Stimulated activated CD4-positive, alpha-beta T cell treated with anti-CD3 and anti-CD28 coated beads, Interleukin-15, amount 100 ng/mL, for 24 hours (primary cell): ENCODE measurements around the gene PPIL3.
A peak's percentile ranks its signal among the peaks of the same experiment; 100 is the strongest.
"Not testable (repeated sequence)": the region's sequence is repeated elsewhere in the genome, so short reads cannot be mapped to it uniquely, and the experiment has no call there.

ENCODE experiments used
- DNase-seq: peaks from one replicate; pipeline ENCODE4 v3.0.0-alpha.2; 2020

The PPIL3 gene

DNA sequence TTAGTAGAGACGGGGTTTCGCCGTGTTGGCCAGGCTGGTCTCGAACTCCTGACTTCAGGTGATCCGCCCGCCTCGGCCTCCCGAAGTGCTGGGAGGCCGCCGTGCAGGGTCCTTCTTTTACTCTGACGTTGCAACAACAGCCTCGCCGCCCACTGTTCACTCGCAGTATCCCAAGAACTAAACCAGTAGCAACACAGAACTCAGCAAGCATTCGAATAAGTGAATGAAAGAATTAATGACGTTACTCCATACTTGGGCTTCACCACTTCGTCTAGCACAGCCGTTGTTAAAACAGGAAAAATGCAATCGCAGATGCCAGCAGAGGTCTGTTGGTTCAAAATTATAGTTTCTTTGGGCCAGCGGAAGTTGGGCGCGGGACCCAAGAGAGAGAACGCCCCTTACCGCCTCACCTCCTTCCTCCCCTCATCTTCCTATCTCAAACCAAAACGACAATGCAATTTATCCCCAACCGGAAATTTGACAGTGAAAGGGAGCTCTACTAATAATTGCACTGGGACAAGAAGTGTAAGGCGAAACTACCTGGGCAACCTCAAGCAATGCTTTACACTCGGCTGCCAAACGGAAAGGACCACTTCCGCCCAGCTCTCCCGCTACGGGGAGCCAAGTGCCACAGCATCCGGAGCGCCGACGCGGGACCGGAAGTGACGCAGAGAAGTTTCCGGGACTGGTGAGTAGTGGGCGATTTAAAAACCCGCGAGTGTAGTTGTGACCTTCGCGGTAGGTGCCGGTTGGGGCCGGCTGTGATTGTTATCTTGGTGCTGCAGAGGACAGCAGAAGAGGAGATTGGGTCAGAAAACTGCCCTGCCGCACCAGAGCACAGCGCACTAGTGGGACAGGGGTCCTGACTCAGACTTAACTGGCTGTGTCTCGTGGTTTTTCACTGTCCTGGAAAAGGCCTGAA, at the start of gene PPIL3, which contains the start of gene NIF3L1:
Gene PPIL3 (minus strand): TSS at position 374 of the 922 bp plus-strand sequence. CDS start 1,462 bp downstream, outside the sequence.
Gene NIF3L1 (plus strand): TSS at position 668 of the 922 bp plus-strand sequence. CDS start 2,573 bp downstream, outside the sequence.
- peak; percentile 98 for DNase-seq

GRCh38 chr2:200930947-200931626, 42.2 kb upstream of the PPIL3 start:
- DNase-seq: no peak

GRCh38 chr2:200929334-200930249, 40.7 kb upstream of the PPIL3 start:
- no peak for DNase-seq

- DNase-seq: no peak
Observed at GRCh38 chr2:200922439-200922838, 33.6 kb upstream of the PPIL3 start.

DNA sequence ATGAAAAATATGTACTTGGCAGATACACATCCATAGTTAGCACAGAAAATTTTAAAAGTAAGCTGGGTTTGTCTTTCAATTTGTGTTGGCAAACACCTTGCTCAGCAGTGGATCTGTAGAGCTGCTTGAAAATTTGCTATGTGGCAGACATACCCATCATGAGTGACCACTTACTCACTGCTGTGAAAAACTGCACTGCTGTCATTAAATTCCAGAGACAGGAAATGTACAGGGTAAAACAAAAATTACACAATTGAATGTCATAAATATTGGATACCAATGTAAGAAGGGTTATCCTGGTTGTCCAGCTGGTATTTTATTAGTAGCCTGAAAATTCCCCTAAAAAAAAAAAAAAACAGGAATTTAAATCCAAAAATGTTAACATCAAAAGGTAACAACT, 24.8 kb upstream of the PPIL3 start:
- DNase-seq: no peak

DNA sequence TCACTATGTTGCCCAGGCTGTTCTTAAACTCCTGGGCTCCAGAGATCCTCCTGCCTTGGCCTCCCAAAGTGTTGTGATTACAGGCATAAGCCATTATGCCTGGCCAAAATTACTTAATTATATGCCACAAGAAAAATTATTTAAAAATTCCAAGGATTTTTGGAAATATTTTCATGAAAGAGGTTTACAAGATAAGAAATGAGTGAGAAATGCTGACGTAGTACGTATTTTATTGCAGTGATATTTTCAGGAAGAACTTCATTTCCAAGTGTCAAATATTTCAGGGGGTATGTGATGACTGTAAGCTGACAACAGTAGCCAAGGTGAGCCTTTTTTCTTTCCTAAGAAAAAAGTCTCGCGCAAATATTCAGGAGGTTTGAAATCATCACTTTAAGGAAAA, 21.1 kb upstream of the PPIL3 start:
- DNase-seq: no peak

DNA sequence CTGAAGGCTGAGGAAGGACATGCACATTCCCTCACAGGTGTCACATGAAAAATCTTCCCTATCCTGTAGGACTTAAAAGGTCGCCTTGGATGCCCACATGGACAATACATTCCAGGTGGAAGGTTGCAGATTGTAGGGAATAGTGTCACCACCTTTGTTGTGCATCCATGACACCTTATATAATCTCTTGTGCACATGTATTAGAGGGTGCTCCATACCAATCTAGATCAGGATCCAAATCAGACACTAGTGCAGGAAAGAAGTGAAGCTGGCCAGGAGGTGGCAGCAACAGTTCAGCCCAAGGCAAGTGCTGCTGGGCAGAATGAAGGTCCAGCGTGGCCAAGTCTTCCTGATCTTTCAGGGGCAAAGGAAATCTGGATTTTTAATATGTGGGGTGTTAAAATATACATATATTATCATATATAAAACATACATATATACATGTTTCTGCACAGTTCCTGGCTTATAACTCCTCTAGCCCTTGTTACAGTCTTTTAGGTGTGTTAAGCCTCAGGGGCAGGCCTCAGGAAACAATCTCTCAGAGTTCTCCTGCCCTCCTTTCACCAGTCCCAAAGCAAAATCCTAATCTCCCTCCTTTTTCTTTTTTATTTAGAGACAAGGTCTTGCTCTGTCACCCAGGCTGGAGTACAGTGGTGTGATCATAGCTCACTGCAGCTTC, 16.9 kb upstream of the PPIL3 start:
- DNase-seq: peak; percentile 66

GRCh38 chr2:200901459-200902072, 12.7 kb upstream of the PPIL3 start:
- DNase-seq: peak; percentile 74

GRCh38 chr2:200899482-200899881, 10.6 kb upstream of the PPIL3 start:
- no peak for DNase-seq

DNA sequence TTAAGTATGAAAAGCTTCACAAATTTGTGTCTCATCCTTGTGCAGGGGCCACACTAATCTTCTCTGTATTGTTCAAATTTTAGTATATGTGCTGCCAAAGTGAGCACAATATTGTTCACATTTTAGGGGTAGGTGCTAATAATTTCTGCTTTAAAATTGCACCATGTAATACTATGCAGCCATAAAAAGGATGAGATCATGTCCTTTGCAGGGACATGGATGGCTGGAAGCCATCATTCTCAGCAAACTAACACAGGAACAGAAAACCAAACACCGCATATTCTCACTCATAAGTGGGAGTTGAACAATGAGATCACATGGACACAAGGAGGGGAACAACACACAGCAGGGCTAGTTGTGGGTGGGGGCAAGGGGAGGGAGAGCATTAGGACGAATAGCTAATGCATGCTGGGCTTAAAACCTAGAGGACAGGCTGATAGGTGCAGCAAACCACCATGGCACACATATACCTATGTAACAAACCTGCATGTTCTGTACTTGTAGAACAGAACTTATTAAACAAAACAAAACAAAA, 7.1 kb downstream of the PPIL3 start:
- DNase-seq: not testable (repeated sequence)

DNA sequence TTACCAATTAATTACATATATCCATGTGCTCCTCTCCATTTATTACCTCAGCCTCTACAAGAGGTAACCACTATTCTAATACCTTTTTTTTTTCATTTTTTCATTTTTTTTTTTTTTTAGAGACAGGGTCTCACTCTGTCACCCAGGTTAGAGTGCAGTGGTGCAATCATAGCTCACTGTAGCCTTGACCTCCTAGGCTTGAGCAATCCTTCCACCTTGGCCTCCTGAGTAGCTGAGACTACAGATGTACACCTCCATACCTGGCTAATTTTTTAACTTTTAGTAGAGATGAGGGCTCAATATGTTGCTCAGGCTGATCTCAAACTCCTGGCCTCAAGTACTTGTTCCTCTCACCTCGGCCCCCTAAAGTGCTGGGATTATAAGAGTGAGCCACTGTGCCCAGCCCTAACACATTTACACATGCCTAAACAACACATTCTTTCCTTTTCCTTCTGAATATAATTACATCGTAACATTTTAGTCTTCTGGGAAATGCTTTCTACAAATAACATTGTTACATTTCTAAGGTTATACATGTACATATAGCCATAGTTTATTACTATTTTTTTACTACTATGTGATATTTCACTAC, 10.5 kb downstream of the PPIL3 start:
- no peak for DNase-seq

DNA sequence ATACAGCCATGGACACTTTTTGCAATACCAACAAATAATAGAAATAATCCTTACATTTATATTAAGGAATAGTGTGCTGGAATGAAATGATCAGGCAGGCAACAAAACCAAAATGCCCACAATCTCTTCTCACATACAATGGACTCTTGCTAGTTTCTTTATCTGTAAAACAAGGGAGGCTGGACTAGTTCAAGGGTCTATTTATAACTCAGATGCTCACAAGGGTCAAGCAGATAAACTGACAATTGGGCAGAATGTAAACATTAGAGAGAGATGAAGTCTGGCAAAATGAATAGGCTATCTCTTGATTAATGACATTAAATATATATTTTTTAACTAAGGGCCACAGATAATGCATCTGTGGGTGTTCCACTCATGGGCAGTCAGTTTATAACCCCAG, 11.4 kb downstream of the PPIL3 start:
- no peak for DNase-seq

- DNase-seq: no peak
Observed at GRCh38 chr2:200873560-200873959, 15.3 kb downstream of the PPIL3 start.

- no peak for DNase-seq
Observed at GRCh38 chr2:200871151-200871550, 17.7 kb downstream of the PPIL3 start.

DNA sequence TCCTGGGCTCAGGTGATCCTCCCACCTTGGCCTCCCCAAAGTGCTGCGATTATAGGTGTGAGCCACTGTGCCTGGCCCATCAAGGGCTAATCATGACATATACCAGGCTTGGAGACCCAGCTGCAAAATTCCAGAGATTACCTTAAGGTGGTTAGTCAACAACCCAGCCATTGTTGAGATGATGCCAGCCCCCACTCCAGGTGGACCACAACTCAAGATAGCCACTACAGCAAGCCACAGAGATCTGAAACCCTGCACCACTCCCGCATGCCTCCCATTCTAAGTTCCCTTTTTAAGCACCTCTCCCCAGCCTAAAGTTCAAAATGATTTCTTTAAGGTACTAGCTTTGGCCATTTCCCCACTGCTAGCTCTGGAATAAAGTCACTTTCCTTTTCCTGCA, 19.9 kb downstream of the PPIL3 start:
- DNase-seq: no peak

- peak; percentile 99 for DNase-seq
Observed at GRCh38 chr2:200864176-200865034, 24.5 kb downstream of the PPIL3 start, which contains the start of gene CLK1. Gene CLK1, minus strand, starts transcription at chr2:200864658. Its CDS starts 2,796 bp downstream, at chr2:200861862.

GRCh38 chr2:200863782-200864175, 25.1 kb downstream of the PPIL3 start:
- DNase-seq: peak; percentile 35

GRCh38 chr2:200862532-200863000, 26.3 kb downstream of the PPIL3 start:
- peak; percentile 73 for DNase-seq

DNA sequence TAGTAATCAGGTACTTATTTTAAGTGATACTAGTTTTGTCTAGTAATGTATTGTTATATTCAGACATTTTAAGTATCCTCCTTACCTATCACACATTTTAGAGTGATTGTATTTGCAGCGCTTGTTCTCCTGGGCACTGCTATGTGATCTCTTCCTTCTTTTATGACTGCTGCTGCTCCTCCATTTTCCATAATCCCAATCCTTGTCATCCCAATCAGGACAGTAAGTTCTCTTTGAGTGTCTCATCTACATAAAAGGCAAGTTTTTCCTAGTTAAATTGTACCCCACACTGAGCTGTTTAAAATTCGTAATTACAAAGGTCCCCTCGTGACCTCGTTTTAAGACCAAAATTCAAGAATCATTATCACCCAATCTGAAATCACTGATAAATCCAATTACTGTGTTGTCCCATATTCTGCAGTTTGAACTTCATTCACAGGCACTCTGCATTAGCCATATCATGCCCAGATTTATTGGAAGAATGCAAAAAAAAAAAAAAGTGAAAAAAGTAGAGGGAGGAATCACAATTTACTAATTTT, 27.2 kb downstream of the PPIL3 start:
- DNase-seq: no peak
